ENCODE data around the gene RET. TPM values are rescaled to one million over a fixed set of nuclear protein-coding genes. Genes with fewer than 3 reads are reported as not detected.

RET gene
- total RNA-seq, 6 experiments from 2014 or later, result 0.53 to 10.2 (median 1.4) TPM

- WGBS (ENCODE audit: insufficient coverage, low coverage, low lambda C conversion rate, missing lambda C conversion rate), result 100% methylated on average over 5 of the region's 5 CpGs
- no peak for DNase-seq
Measured at GRCh38 chr10:43136432-43136831, 59.6 kb downstream of the RET start.

GRCh38 chr10:43136995-43137716 lies 60.3 kb downstream of the RET start:
- Histone ChIP-seq H3K27me3 (no peaks in the 10 kb centered on the region), H3K36me3 (no peaks in the 10 kb centered on the region), H3K4me3 (peak overlapping the region; percentile 74 to 98 (median 91)), H3K9me3 (no peaks in the 10 kb centered on the region), H3K27ac (peak overlapping the region; percentile 79 to 91 (median 85)), H3K4me1 (peaks cover 0 to 19% (median 3%) of the 10 kb centered on the region in 4 donors)
- intact Hi-C loops (cut with DNase I), result no loop called here
- no peak for TF ChIP-seq POLR2A (IDR thresholded peaks at IDR 0.05)
- TF ChIP-seq CTCF (IDR thresholded peaks at IDR 0.05), result no peak
- ATAC-seq (no peak), DNase-seq (no peak)
- 48% methylated on average over 22 of the region's 27 CpGs for WGBS (ENCODE audit: insufficient coverage, low coverage, low lambda C conversion rate, missing lambda C conversion rate)

More at GRCh38 chr10:43136432-43136831, 59.6 kb downstream of the RET start:
- Histone ChIP-seq H3K27me3 (no peaks in the 10 kb centered on the region), H3K36me3 (no peaks in the 10 kb centered on the region), H3K4me3 (no peak overlapping the region), H3K4me1 (peaks cover 0 to 19% (median 3%) of the 10 kb centered on the region in 4 donors), H3K9me3 (no peaks in the 10 kb centered on the region), H3K27ac (no peak overlapping the region)
- TF ChIP-seq CTCF (IDR thresholded peaks at IDR 0.05) (no peak), POLR2A (IDR thresholded peaks at IDR 0.05) (no peak)
- intact Hi-C loops (cut with DNase I), result no loop called here
- no peak for ATAC-seq

- ATAC-seq, result peak; percentile 38 to 66 (median 62)
- intact Hi-C loops (cut with DNase I), result no loop called here
Measured at GRCh38 chr10:43137717-43138020, 60.8 kb downstream of the RET start.

GRCh38 chr10:43138021-43138756 lies 61.3 kb downstream of the RET start, which contains the start of gene CSGALNACT2:
TSS of gene CSGALNACT2 (plus strand) at chr10:43138445. CDS start at chr10:43155150, 16,705 bp downstream.
- no peaks in the 10 kb centered on the region for H3K27me3 ChIP-seq
- H3K4me1 ChIP-seq, result peaks cover 0 to 19% (median 3%) of the 10 kb centered on the region in 4 donors
- no peaks in the 10 kb centered on the region for H3K9me3 ChIP-seq
- 0% methylated on average over 8 of the region's 93 CpGs for WGBS (ENCODE audit: insufficient coverage, low coverage, low lambda C conversion rate, missing lambda C conversion rate)
- TF ChIP-seq CTCF (IDR thresholded peaks at IDR 0.05) (no peak), POLR2A (IDR thresholded peaks at IDR 0.05) (peak; percentile 93)
- ATAC-seq (peak; percentile 91 to 97 (median 96)), DNase-seq (peak; percentile 85 to 88 (median 87))
- H3K36me3 ChIP-seq, result no peaks in the 10 kb centered on the region
- intact Hi-C loops (cut with DNase I), result no loop called here
- peak within 1 kb of the TSS; percentile 74 to 98 (median 91) for H3K4me3 ChIP-seq
- peak within 1 kb of the TSS; percentile 79 to 91 (median 85) for H3K27ac ChIP-seq

More at GRCh38 chr10:43137717-43138020, 60.8 kb downstream of the RET start:
- Histone ChIP-seq H3K27me3 (no peaks in the 10 kb centered on the region), H3K4me1 (peaks cover 0 to 19% (median 3%) of the 10 kb centered on the region in 4 donors), H3K36me3 (no peaks in the 10 kb centered on the region), H3K4me3 (peak overlapping the region; percentile 74 to 98 (median 91)), H3K27ac (peak overlapping the region; percentile 79 to 91 (median 85)), H3K9me3 (no peaks in the 10 kb centered on the region)
- peak in 1 of 3 donors; percentile 57 for DNase-seq
- TF ChIP-seq POLR2A (IDR thresholded peaks at IDR 0.05) (no peak), CTCF (IDR thresholded peaks at IDR 0.05) (peak in 2 of 4 donors; percentile 10 to 16)
- 0% methylated on average over 8 of the region's 30 CpGs for WGBS (ENCODE audit: insufficient coverage, low coverage, low lambda C conversion rate, missing lambda C conversion rate)

Data from right lobe of liver (tissue), 6 donors.